Testis (tissue), 3 donors: ENCODE data around the gene KLHL29. TPM values are rescaled to one million over a fixed set of nuclear protein-coding genes. Genes with fewer than 3 reads are reported as not detected.

Source experiments
- DNase-seq: peaks from one replicate; pipeline ENCODE4 v3.0.0-alpha.2; 2019
- H3K27ac ChIP-seq, 2 donors: fragments of 200-600 bp; sonication (generic); one replicate each; pipeline ENCODE4 v1.5.1; 2019
- H3K27me3 ChIP-seq: fragments of 200-600 bp; sonication (generic); one replicate; pipeline ENCODE4 v1.5.1; 2019
- H3K36me3 ChIP-seq: fragments of 200-600 bp; sonication (generic); one replicate; pipeline ENCODE4 v1.5.1; 2017; ENCODE audit warnings: low read depth; ENCODE audit errors: missing control alignments
- H3K4me1 ChIP-seq: fragments of 200-600 bp; sonication (generic); one replicate; pipeline ENCODE4 v1.5.1; 2019
- H3K4me3 ChIP-seq, 2 donors: fragments of 200-600 bp; sonication (generic); one replicate each; pipeline ENCODE4 v1.5.1; 2017 to 2019
- H3K9me3 ChIP-seq: fragments of 200-600 bp; sonication (generic); one replicate; pipeline ENCODE4 v1.5.1; 2017
- POLR2A ChIP-seq: fragments of 450-650 bp; IDR thresholded peaks from one replicate; pipeline ENCODE4 v1.6.1; 2017; ENCODE audit warnings: antibody characterized with exemption, mild to moderate bottlenecking, moderate library complexity
- WGBS, 2 donors: methylation state at CpG; one replicate each; pipeline ENCODE4 v1.1.5; 2018; 5-methylcytosine and 5-hydroxymethylcytosine counted together
- intact Hi-C: fragments of 100-400 bp; cut with DNase I; formaldehyde crosslinking; loops from one replicate; pipeline ENCODE4 v1.15.1; 2023; ENCODE audit warnings: low total_unique reads
- polyA plus RNA-seq: library from polyadenylated mRNA; stranded (reverse); fragments of 350-450 nt; fragmentation: Illumina TruSeq; extraction: RNeasy Lipid Tissue Mini Kit (QIAGEN cat#74804); gene quantifications from one replicate; pipeline ENCODE4 v1.2.3, GENCODE V29; 2014; ENCODE audit warnings: low read depth, low replicate concordance; ENCODE audit not compliant: insufficient read depth
- total RNA-seq, 2 donors: library from RNA; depleted of rRNA; stranded (reverse); fragments of >200 nt; gene quantifications; one replicate each; pipeline ENCODE4 v1.2.3, GENCODE V29; 2016
- TF ChIP-seq, protein P1 (sequence below), 3 experiments: fragments of 450-650 bp in 2 of 3; fragments of 200-600 bp in 1 of 3; sonication (generic) in 1 of 3; IDR thresholded peaks; one replicate each; pipeline ENCODE4 v1.5.1; 2016 to 2019; ENCODE audit warnings: antibody characterized with exemption in 3 of 3, mild to moderate bottlenecking in 2 of 3, moderate library complexity in 1 of 3

KLHL29 gene
- total and polyA plus RNA-seq, 3 donors from 2014 or later: 3.3 to 10.9 (median 7.9) TPM

DNA sequence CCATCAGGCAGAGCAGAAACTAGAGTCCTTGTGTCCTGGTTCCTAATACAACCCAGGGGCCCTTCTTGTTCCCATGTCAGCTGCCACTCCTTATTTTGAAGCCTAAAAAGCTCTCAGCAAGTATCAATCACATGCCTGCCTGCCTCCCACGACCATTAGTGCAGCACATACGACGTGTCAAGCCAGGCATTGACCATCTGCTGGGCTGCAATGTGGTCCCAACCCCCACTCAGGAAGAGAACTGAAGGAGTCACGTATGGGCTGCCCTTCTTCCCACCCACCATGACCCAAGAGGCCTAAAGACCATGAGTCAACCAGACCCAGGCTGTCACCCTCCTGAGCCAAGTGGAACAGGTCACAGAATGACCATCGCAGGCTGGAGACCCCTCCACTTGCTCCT is 98.8 kb downstream of the KLHL29 start:
- intact Hi-C loops: no loop called here
- no peaks in the 10 kb centered on the region for H3K27me3 ChIP-seq
- 60 to 69% methylated on average over 4 to 5 of the region's 5 CpGs for WGBS, 2 donors
- TF ChIP-seq, protein P1, sequence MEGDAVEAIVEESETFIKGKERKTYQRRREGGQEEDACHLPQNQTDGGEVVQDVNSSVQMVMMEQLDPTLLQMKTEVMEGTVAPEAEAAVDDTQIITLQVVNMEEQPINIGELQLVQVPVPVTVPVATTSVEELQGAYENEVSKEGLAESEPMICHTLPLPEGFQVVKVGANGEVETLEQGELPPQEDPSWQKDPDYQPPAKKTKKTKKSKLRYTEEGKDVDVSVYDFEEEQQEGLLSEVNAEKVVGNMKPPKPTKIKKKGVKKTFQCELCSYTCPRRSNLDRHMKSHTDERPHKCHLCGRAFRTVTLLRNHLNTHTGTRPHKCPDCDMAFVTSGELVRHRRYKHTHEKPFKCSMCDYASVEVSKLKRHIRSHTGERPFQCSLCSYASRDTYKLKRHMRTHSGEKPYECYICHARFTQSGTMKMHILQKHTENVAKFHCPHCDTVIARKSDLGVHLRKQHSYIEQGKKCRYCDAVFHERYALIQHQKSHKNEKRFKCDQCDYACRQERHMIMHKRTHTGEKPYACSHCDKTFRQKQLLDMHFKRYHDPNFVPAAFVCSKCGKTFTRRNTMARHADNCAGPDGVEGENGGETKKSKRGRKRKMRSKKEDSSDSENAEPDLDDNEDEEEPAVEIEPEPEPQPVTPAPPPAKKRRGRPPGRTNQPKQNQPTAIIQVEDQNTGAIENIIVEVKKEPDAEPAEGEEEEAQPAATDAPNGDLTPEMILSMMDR (IDR thresholded peaks at IDR 0.05): no peak
- no peak for TF ChIP-seq POLR2A
- DNase-seq: no peak
- H3K27ac ChIP-seq: no peak overlapping the region
- no peaks in the 10 kb centered on the region for H3K9me3 ChIP-seq
- H3K36me3 ChIP-seq: no peaks in the 10 kb centered on the region
- H3K4me3 ChIP-seq: no peak overlapping the region
- H3K4me1 ChIP-seq: no peaks in the 10 kb centered on the region

GRCh38 chr2:23484275-23484674 is 99.3 kb downstream of the KLHL29 start:
- Histone ChIP-seq H3K27me3 (no peaks in the 10 kb centered on the region), H3K27ac (no peak overlapping the region), H3K4me1 (no peaks in the 10 kb centered on the region), H3K36me3 (no peaks in the 10 kb centered on the region), H3K4me3 (no peak overlapping the region), H3K9me3 (no peaks in the 10 kb centered on the region)
- WGBS, 2 donors: 71 to 79% methylated on average over 8 of the region's 8 CpGs
- DNase-seq: no peak
- TF ChIP-seq, protein P1 (IDR thresholded peaks at IDR 0.05): no peak
- no peak for TF ChIP-seq POLR2A
- intact Hi-C loops: no loop called here

DNA sequence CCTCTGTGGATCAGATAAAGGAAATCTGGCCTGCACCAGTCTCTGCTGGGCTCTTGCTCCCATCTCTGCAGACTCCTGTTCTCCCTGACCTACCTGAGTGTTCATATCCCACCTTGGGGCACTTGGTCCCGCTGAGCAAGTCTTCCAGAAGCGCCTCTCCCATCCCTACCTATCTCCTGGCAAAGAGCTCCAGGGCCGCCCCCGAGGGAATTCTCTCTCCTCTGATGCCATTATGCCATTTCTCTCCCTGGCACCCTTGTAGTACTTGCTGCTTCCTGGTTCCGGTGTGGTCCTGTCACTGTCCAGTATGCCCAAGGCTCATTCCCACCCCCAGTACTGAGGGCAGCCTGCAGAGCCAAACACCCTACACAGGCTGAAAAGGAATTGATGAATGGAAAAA is 99.8 kb downstream of the KLHL29 start:
- intact Hi-C loops: no loop called here
- Histone ChIP-seq H3K9me3 (no peaks in the 10 kb centered on the region), H3K36me3 (no peaks in the 10 kb centered on the region), H3K27me3 (no peaks in the 10 kb centered on the region), H3K27ac (no peak overlapping the region), H3K4me3 (no peak overlapping the region), H3K4me1 (no peaks in the 10 kb centered on the region)
- TF ChIP-seq POLR2A: no peak
- TF ChIP-seq, protein P1 (IDR thresholded peaks at IDR 0.05): no peak
- WGBS, 2 donors: 76 to 91% methylated on average over 4 to 5 of the region's 5 CpGs
- no peak for DNase-seq

- intact Hi-C loops: no loop called here
- WGBS, 2 donors: 75 to 80% methylated on average over 2 of the region's 2 CpGs
- H3K27ac ChIP-seq: no peak overlapping the region
- H3K27me3 ChIP-seq: no peaks in the 10 kb centered on the region
- no peaks in the 10 kb centered on the region for H3K36me3 ChIP-seq
- H3K4me3 ChIP-seq: no peak overlapping the region
- TF ChIP-seq, protein P1 (IDR thresholded peaks at IDR 0.05): no peak
- TF ChIP-seq POLR2A: no peak
- H3K4me1 ChIP-seq: no peaks in the 10 kb centered on the region
- H3K9me3 ChIP-seq: no peaks in the 10 kb centered on the region
- DNase-seq: no peak
Measured at GRCh38 chr2:23485261-23485660, 100.3 kb downstream of the KLHL29 start.

DNA sequence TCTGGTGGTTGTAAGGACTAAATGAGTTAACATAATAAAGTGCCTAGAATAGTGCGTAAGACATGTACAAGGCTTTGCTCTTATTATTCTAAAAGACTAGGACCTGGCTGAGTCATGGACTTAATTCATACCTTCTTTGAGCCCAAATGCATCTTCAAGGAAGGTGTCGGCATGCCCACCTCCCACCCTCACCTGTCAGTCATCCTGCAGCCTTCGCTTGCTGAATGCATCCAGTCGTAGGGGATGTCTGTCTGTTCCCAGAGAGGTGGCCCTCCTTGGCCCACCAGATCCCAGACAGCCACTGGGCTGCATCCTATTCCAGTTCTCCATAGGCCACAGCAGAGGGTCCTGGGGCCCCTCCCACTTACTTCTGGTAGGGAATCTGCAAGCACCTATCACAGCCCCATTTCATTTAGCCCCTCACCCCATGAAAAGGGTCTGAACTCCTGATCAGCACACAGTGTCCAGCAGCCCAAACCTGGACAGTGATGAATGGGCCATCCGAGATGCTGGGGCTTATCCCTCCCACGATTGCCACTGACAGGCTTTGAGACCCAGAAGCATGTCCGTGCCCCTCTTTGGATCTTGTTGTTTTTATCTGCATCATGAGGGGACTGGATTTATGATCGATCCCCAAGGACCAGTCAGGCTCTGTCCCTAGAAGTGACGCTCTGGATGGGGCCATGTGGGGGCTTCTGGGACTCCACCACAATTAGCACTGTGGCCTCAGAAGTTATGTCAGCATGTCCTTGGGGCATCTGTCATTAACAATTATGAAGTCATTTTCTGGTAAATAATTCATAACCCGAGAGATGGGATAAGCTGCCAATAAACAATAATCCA is 101.1 kb downstream of the KLHL29 start:
- no peak for DNase-seq
- intact Hi-C loops: no loop called here
- 82 to 86% methylated on average over 6 to 10 of the region's 10 CpGs for WGBS, 2 donors
- H3K9me3 ChIP-seq: no peaks in the 10 kb centered on the region
- H3K27me3 ChIP-seq: no peaks in the 10 kb centered on the region
- H3K4me1 ChIP-seq: no peaks in the 10 kb centered on the region
- no peak overlapping the region for H3K27ac ChIP-seq
- no peaks in the 10 kb centered on the region for H3K36me3 ChIP-seq
- no peak for TF ChIP-seq POLR2A
- TF ChIP-seq, protein P1 (IDR thresholded peaks at IDR 0.05): no peak
- no peak overlapping the region for H3K4me3 ChIP-seq
